Measurements from ENCODE around the gene FBLN5.

The FBLN5 gene

DNA sequence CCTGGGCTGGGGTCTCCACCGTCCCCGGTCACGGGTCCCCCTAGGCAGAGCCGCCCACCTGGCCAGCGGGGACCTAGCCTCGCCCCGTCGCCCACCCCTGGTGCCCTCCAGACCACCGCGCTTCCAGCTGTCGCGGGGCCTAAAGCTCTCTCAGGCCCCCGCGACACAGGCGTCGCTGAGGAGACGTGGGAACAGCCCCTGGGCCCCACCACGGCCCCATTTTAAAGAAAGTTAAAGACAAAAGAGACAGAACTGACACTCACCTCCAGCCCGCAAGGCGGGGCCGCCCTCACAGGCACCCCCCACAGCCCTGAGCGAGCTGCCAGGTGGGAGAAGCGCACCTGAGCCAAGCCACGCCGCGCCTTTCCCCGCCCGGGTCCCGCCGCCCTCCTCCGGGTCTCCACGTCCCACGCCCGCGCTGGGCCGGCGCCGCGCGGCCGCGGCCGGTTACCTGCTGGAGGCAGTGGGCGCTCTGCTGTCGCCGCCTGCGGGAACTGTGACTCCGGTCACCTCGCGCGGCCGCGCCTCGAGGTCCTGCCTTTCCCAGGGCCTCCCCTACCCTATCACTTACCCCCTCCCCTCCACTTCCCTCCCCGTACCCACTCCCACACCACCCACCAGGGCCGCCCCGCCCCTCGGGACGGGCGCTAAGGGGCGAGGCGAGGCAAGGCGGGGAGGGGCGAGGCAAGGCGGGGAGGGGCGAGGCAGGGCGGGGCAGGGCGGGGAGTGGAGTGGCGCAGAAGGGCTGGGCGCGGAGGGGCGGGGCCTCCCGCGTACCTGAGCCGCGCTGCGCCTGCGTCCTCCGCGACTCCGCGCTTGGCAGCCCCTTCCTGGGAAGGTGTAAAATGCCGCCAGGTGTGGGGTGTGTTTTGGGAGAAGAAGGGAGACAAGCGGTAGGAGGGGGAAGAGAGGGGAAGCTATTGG, 111.3 kb downstream of the FBLN5 start:
- in situ Hi-C loops (cut with HindIII; ENCODE audit: low sequenced_read_pairs) = no loop called here

GRCh38 chr14:91835197-91835919, 112.1 kb downstream of the FBLN5 start:
- in situ Hi-C loops (cut with HindIII; ENCODE audit: low sequenced_read_pairs) = no loop called here

GRCh38 chr14:91834571-91834970, 112.9 kb downstream of the FBLN5 start:
- in situ Hi-C loops (cut with HindIII; ENCODE audit: low sequenced_read_pairs) = no loop called here

DNA sequence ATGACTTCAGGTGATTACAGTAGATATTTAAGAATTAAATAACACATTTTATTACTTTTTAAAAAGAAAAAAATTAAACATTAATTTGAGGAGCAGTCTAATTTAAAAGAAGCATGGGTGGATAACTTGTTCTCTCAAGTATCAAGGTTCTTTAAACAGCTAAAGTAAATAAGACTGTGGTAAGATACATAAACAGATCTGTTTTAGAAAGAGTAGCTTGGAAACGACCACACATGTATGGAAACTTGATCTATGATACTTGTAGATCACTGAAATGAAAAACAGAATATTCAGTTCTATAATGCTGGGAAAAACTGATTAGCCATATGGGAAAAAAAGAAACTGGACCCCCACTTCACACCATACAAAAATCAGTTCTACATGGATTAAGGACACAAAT, 116.2 kb downstream of the FBLN5 start:
- in situ Hi-C loops (cut with HindIII; ENCODE audit: low sequenced_read_pairs) = no loop called here

- in situ Hi-C loops (cut with HindIII; ENCODE audit: low sequenced_read_pairs) = no loop called here
Measured at GRCh38 chr14:91830777-91831176, 116.7 kb downstream of the FBLN5 start.

- in situ Hi-C loops (cut with HindIII; ENCODE audit: low sequenced_read_pairs) = no loop called here
Measured at GRCh38 chr14:91829511-91829910, 118.0 kb downstream of the FBLN5 start.

DNA sequence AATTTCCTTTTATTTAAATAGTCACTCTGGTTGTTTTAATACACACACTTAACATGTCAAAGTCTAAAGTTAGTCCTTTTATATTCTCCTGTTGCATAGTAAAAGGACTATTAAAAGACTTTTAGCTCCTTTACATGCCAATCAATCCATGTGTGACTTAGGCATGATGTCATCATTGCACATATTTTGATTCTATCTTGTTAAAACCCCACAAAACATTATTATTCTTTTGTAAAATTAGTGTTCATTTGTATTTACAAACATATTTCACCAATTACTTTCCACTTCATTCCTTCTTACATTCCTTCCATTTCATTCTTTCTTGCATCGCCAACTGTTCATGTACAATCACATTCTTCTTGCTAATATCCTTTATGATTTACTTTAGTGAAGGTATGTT, 119.7 kb downstream of the FBLN5 start:
- in situ Hi-C loops (cut with HindIII; ENCODE audit: low sequenced_read_pairs) = no loop called here

All from DLD1 (cell line).